Osteoblast (primary cell): ENCODE results near the gene APOBEC3B. TPM values are rescaled to one million over a fixed set of nuclear protein-coding genes. Genes with fewer than 3 reads are reported as not detected.
A peak's percentile ranks its signal among the peaks of the same experiment; 100 is the strongest.

Experiments
- DNase-seq: peaks from one replicate; pipeline ENCODE4 v3.0.0; 2011; ENCODE audit warnings: low spot score, mixed read lengths; ENCODE audit not compliant: insufficient read length; ENCODE audit errors: missing footprints
- H2AFZ ChIP-seq: 2 replicates; pipeline ENCODE4 v1.6.0; 2011; ENCODE audit warnings: mild to moderate bottlenecking, low read length
- H3K27ac ChIP-seq: 2 replicates; pipeline ENCODE4 v1.5.1; 2011; ENCODE audit warnings: mild to moderate bottlenecking, low read depth, low read length, moderate library complexity
- H3K27me3 ChIP-seq: 2 replicates; pipeline ENCODE4 v1.6.0; 2012; ENCODE audit warnings: mild to moderate bottlenecking, control low read depth, inconsistent platforms, low read length, moderate library complexity; ENCODE audit not compliant: insufficient read depth
- H3K36me3 ChIP-seq: 2 replicates; pipeline ENCODE4 v1.5.1; 2011; ENCODE audit warnings: mild to moderate bottlenecking, low read length, control low read depth, moderate library complexity; ENCODE audit not compliant: insufficient read depth
- H3K4me1 ChIP-seq: 2 replicates; pipeline ENCODE4 v1.5.1; 2011; ENCODE audit warnings: mild to moderate bottlenecking, low read length, control low read depth, moderate library complexity; ENCODE audit not compliant: insufficient read depth
- H3K4me2 ChIP-seq: 2 replicates; pipeline ENCODE4 v1.6.0; 2011; ENCODE audit warnings: mild to moderate bottlenecking, low read length; ENCODE audit not compliant: insufficient read depth
- H3K4me3 ChIP-seq: fragments of 200-600 bp; sonication (generic); 3 replicates; pipeline ENCODE4 v1.5.1; 2012; ENCODE audit warnings: mild to moderate bottlenecking, low read length, inconsistent platforms; ENCODE audit not compliant: insufficient read depth
- H3K79me2 ChIP-seq: 2 replicates; pipeline ENCODE4 v1.6.0; 2012; ENCODE audit warnings: mild to moderate bottlenecking, low read length, control low read depth, inconsistent platforms; ENCODE audit not compliant: insufficient read depth
- H3K9me3 ChIP-seq: 2 replicates; pipeline ENCODE4 v1.5.1; 2011; ENCODE audit warnings: low read depth, low read length, control low read depth
- H4K20me1 ChIP-seq: 2 replicates; pipeline ENCODE4 v1.6.0; 2012; ENCODE audit warnings: mild to moderate bottlenecking, low read length, control low read depth; ENCODE audit not compliant: insufficient read depth
- CTCF ChIP-seq: IDR thresholded peaks from 2 replicates; pipeline ENCODE4 v1.5.1; 2011; ENCODE audit warnings: mild to moderate bottlenecking, low read depth, low read length, moderate library complexity; ENCODE audit errors: extremely low read depth
- total RNA-seq: library from RNA; depleted of rRNA; stranded (reverse); fragments of >200 nt; gene quantifications from 2 replicates; pipeline ENCODE4 v1.2.3, GENCODE V29; 2012

Gene APOBEC3B
- total RNA-seq, 1 donor: 0.36 TPM

- DNase-seq: no peak
- no peak overlapping the region for H3K4me2 ChIP-seq
- peaks cover 42% of the 10 kb centered on the region for H3K27me3 ChIP-seq
- H3K36me3 ChIP-seq: no peaks in the 10 kb centered on the region
- H3K4me1 ChIP-seq: no peaks in the 10 kb centered on the region
- H2AFZ ChIP-seq: no peak overlapping the region
- no peaks in the 10 kb centered on the region for H3K79me2 ChIP-seq
- no peaks in the 10 kb centered on the region for H3K9me3 ChIP-seq
- no peak overlapping the region for H3K4me3 ChIP-seq
- no peak for TF ChIP-seq CTCF
- H4K20me1 ChIP-seq: no peaks in the 10 kb centered on the region
- no peak overlapping the region for H3K27ac ChIP-seq
Measured at GRCh38 chr22:38940811-38941384, 41.2 kb upstream of the APOBEC3B start.

GRCh38 chr22:38941488-38941987, 40.6 kb upstream of the APOBEC3B start:
- Histone ChIP-seq H2AFZ (no peak overlapping the region), H3K9me3 (no peaks in the 10 kb centered on the region), H3K27ac (no peak overlapping the region), H3K4me2 (no peak overlapping the region), H3K79me2 (no peaks in the 10 kb centered on the region), H4K20me1 (no peaks in the 10 kb centered on the region), H3K4me3 (no peak overlapping the region), H3K4me1 (no peaks in the 10 kb centered on the region), H3K36me3 (no peaks in the 10 kb centered on the region), H3K27me3 (peaks cover 46% of the 10 kb centered on the region)
- no peak for DNase-seq
- no peak for TF ChIP-seq CTCF

GRCh38 chr22:38942702-38943101, 39.4 kb upstream of the APOBEC3B start:
- Histone ChIP-seq H2AFZ (no peak overlapping the region), H3K36me3 (no peaks in the 10 kb centered on the region), H3K4me1 (no peaks in the 10 kb centered on the region), H3K4me3 (no peak overlapping the region), H3K9me3 (no peaks in the 10 kb centered on the region), H3K27ac (no peak overlapping the region), H3K79me2 (no peaks in the 10 kb centered on the region), H3K4me2 (no peak overlapping the region), H3K27me3 (peaks cover 51% of the 10 kb centered on the region), H4K20me1 (no peaks in the 10 kb centered on the region)
- no peak for TF ChIP-seq CTCF
- DNase-seq: no peak

- no peaks in the 10 kb centered on the region for H3K36me3 ChIP-seq
- no peaks in the 10 kb centered on the region for H3K4me1 ChIP-seq
- H3K4me3 ChIP-seq: no peak overlapping the region
- DNase-seq: no peak
- no peaks in the 10 kb centered on the region for H3K79me2 ChIP-seq
- H3K9me3 ChIP-seq: no peaks in the 10 kb centered on the region
- no peaks in the 10 kb centered on the region for H4K20me1 ChIP-seq
- peak; percentile 17 for TF ChIP-seq CTCF
- H3K27ac ChIP-seq: no peak overlapping the region
- peaks cover 56% of the 10 kb centered on the region for H3K27me3 ChIP-seq
- no peak overlapping the region for H2AFZ ChIP-seq
- H3K4me2 ChIP-seq: no peak overlapping the region
Measured at GRCh38 chr22:38943201-38943600, 38.9 kb upstream of the APOBEC3B start.
